ENCODE measurements around the gene IL17F. TPM values are rescaled to one million over a fixed set of nuclear protein-coding genes. Genes with fewer than 3 reads are reported as not detected.
"Not testable (repeated sequence)": the region's sequence is repeated elsewhere in the genome, so short reads cannot be mapped to it uniquely, and the experiment has no call there.

IL17F gene
- total RNA-seq, 1 experiment from 2014 or later: not detected

DNA sequence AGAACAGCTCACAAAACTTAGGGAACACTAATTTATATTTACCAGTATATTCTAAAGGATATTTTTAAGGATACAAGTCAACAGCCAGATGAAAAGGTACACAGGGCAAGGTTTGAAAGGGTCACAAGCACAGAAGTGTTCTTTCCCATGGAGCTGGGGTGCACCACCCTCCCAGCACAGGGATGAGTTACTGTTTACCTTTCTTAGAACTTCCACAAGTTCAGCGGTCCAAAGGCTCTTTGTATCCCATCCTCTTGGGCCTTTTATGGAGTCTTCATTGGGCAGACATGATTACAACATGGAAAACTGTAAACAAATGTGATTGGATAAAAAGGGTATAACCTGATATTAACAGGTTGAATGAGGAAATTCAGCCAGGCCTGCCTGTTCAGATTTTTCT is 1.1 kb upstream of the IL17F start:
- no peak for DNase-seq (ENCODE audit: low read depth)

- DNase-seq (ENCODE audit: low read depth): peak; percentile 80
These were observed 912 bp downstream of the IL17F start for GRCh38 chr6:52243282-52243893.

GRCh38 chr6:52241819-52242218 is 2.5 kb downstream of the IL17F start:
- no peak for DNase-seq (ENCODE audit: low read depth)

DNA sequence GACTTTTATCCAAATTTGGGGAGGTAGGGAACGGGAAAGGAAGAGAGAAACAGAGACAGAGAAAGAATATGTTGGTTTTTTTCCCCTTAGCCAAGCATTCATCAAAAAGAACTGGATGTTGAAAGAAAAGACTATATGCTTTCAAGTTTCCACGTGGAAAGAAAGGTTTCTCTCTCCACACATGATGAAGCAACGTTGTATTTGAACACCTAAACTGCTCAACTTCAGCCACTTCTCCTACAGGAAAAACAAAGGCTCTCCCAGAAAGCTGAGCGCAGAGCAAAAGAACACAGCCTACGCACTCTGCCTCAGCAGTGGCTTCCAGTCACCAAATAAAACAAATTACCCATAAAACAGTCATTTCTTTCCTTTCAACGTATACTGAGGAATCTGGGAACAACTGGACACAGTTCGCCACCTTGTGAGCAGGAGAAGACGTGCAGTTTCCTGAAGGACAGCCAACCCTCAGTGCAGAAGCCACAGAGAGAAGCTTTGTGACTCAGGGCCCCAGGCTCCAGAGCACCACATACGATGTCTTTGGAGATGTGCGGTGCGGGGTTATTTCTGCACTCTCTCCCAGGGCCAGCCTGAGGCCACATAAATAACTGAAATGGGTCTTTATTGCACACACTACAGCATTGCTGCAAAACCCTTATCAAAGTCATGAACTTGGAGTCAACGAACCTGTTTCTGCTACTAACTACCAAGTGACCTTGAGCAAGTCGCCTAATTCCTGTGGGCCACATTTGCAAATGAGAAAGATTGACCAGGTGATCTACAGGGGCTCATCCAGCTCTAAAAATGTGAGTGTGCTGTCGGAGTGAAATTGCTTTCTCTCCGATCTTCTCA is 10.1 kb downstream of the IL17F start:
- peak; percentile 89 for DNase-seq (ENCODE audit: low read depth)

GRCh38 chr6:52233005-52233404 is 11.3 kb downstream of the IL17F start:
- no peak for DNase-seq (ENCODE audit: low read depth)

DNA sequence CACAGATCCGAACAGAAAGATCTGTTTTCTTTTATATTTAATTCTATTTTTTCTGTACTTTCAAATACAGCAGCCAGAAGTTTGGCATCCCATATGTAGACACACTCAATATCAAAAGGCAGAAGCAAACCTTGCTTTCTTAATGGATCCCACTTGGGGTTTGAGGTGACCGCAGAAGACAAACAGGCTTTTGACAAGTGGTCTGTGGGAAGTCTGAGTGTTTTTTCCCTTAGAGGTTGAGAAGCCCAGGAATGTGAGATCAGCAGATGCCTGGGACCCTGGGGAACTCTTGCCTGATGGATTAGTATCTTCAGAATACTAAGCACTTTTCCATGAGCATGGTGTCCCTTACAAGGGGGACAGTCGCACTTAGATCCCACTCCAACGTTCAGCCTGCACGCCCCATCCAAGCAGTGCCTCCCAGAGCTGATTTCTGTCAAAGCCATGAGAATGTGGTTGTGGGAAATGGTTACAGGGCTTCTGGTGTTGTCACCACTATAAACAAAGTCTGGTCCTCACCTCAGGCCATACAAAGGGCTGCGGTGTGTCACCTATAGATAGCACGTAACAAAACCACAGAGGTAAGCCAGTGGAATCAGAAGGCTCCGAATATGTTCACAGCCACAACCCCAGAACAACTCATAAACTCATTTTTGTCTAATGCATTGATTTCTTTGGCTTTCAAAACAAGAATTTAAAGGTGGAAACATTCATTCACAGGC is 12.7 kb downstream of the IL17F start:
- DNase-seq (ENCODE audit: low read depth): peak; percentile 60

GRCh38 chr6:52230685-52231084 is 13.6 kb downstream of the IL17F start:
- no peak for DNase-seq (ENCODE audit: low read depth)

DNA sequence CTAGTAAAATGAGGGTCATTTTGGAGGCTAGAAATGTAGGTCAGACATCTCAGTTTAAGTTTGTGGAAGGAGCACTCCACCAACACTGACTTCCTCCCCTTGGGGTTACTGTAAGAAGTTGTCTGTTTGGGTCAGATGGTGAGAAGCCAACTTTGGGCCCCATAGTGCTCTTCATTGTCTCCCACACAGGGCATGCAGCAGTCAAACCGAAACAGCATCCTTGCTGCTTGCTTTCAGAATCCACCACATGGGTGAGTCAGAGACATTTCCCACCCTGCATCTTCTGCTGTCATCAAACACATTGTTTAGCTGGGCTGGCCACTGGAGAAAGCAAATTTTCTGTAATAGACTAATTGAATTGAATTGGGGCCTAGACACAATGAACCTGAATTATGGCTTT is 16.8 kb downstream of the IL17F start:
- DNase-seq (ENCODE audit: low read depth): peak; percentile 44

GRCh38 chr6:52221302-52221701 is 23.0 kb downstream of the IL17F start:
- DNase-seq (ENCODE audit: low read depth): peak; percentile 46

- no peak for DNase-seq (ENCODE audit: low read depth)
These were observed 26.5 kb downstream of the IL17F start for GRCh38 chr6:52217761-52218160.

GRCh38 chr6:52216932-52217575 is 27.2 kb downstream of the IL17F start:
- no peak for DNase-seq (ENCODE audit: low read depth)

GRCh38 chr6:52215787-52216186 is 28.5 kb downstream of the IL17F start:
- no peak for DNase-seq (ENCODE audit: low read depth)

DNA sequence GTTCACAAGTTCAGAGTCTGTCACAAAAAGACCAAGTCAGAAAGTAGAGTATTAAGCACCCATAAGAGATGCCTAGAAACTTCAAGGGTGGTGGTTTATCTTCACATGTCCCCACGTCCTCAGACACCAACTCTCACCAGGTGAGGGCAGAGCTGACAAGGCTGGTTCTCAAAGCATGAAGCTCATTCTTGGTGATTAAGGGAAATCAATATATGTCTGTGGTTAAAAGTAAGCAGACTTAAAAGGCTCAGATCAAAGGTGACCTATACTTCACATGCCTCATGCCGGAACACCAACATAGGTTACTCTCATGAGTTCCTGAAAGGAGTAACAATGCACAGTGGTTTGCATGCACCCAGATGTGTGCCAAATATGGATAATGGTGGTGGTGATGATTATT is 31.2 kb downstream of the IL17F start:
- DNase-seq (ENCODE audit: low read depth): no peak

- no peak for DNase-seq (ENCODE audit: low read depth)
These were observed 34.1 kb downstream of the IL17F start for GRCh38 chr6:52210227-52210626.

- DNase-seq (ENCODE audit: low read depth): no peak
These were observed 34.5 kb downstream of the IL17F start for GRCh38 chr6:52209770-52210169.

- no peak for DNase-seq (ENCODE audit: low read depth)
These were observed 35.7 kb downstream of the IL17F start for GRCh38 chr6:52208612-52209011.

GRCh38 chr6:52207066-52207465 is 37.2 kb downstream of the IL17F start:
- no peak for DNase-seq (ENCODE audit: low read depth)

- no peak for DNase-seq (ENCODE audit: low read depth)
These were observed 42.8 kb downstream of the IL17F start for GRCh38 chr6:52201493-52201892.

GRCh38 chr6:52201046-52201445 is 43.3 kb downstream of the IL17F start:
- no peak for DNase-seq (ENCODE audit: low read depth)

GRCh38 chr6:52200088-52200487 is 44.2 kb downstream of the IL17F start:
- DNase-seq (ENCODE audit: low read depth): not testable (repeated sequence)

DNA sequence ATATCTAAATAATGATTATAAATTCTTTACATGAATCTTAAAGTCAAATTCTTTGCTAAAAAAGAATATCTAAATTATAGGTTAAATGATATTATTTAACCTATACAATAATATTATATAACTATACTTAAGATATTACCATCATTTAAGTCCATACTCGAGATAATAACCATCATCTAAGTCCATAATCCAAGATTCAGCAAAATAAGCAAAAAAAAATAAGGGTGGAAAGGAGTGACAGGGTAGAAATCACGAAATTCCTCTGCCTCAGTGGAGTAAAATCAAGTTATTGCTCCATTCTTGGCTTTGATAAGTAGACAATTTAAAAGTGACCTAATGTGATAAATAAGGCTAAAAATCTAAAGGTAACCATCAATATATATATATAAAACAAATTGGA is 48.4 kb downstream of the IL17F start:
- DNase-seq (ENCODE audit: low read depth): no peak

DNA sequence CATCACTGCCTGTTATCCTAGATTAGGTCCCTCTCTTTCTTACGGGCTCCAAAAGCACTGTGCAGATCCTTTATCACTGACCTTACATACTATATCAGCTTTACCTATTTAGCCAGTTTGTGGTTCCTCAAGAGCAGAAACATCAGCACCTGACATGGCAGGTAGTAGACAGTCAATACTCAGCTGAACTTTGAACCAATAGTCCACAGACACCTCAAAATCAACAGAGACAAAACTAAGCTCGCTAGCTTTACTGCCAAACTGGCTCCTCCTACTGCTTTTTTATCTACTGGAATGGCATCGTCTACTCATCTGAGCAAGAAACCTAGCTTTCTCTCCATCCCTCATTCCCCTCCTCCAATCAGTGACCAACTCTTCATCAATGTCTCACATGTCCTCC is 52.5 kb downstream of the IL17F start:
- no peak for DNase-seq (ENCODE audit: low read depth)
